Cardiac fibroblast (primary cell): ENCODE data around the gene TSPAN9.

ENCODE experiments used
- DNase-seq, 2 donors: peaks; one replicate each; pipeline versions ENCODE4 v3.0.0 to v3.0.0-alpha.2; 2010; ENCODE audit warnings: low read depth in 2 of 2
- H3K4me3 ChIP-seq, 2 donors: replicated peaks in 1 of 2; 1 replicate in 1 of 2; 2 replicates in 1 of 2; pipeline ENCODE4 v1.5.1; 2011; ENCODE audit warnings: low read depth in 2 of 2, low read length in 2 of 2, mild to moderate bottlenecking in 2 of 2, moderate library complexity in 1 of 2
- TF ChIP-seq, protein P1 (sequence below): IDR thresholded peaks from one replicate; pipeline ENCODE4 v1.5.1; 2011; ENCODE audit warnings: low read depth, mild to moderate bottlenecking, low read length, inconsistent platforms

The TSPAN9 gene

DNA sequence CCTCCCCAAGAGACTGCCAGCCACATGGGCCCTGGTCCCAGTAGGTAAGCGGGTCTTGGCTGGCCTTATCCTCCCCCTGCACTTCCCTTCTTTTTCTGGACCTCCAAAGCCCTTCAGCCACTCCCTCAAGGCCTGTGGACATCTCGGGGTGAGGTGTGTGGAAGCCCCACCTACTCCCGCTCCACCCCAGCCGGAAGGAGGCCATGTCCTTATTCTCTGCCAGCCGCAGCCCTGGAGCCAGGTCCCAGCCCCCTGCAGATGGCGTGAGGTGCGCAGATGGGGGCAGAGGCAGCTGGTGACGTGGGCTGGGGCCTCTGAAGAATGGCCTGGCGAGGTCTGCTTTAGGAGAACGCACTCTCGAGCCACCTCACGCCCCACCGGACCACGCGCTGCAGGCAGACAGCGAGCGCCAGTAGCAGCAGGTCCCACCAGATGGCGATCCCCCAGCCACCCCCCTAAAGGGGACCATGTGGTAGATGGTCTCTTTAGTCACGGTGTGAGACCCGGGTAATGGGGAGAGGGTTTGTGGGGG is 167.1 kb downstream of the TSPAN9 start:
- no peak overlapping the region for H3K4me3 ChIP-seq
- TF ChIP-seq, protein P1, sequence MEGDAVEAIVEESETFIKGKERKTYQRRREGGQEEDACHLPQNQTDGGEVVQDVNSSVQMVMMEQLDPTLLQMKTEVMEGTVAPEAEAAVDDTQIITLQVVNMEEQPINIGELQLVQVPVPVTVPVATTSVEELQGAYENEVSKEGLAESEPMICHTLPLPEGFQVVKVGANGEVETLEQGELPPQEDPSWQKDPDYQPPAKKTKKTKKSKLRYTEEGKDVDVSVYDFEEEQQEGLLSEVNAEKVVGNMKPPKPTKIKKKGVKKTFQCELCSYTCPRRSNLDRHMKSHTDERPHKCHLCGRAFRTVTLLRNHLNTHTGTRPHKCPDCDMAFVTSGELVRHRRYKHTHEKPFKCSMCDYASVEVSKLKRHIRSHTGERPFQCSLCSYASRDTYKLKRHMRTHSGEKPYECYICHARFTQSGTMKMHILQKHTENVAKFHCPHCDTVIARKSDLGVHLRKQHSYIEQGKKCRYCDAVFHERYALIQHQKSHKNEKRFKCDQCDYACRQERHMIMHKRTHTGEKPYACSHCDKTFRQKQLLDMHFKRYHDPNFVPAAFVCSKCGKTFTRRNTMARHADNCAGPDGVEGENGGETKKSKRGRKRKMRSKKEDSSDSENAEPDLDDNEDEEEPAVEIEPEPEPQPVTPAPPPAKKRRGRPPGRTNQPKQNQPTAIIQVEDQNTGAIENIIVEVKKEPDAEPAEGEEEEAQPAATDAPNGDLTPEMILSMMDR: no peak
- DNase-seq: no peak

DNA sequence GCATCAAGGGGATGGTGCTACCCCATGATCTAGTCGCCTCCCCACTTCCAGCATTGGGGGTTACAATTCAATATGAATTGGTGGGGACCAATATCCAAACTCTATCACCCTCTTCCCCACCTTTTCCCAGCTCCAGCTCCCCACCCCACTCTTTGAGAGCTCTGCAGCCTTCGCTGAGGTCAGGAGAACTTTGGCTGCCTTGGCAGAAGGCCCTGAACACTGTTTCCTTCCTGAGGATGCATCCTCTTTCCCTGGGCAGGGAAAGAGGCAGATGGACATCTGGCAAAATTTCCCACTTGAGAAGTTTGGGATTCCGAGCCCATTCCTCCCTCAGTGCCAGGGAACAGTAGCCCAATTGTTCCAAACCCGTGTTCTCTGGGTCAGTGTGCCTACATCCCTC is 169.1 kb downstream of the TSPAN9 start:
- no peak overlapping the region for H3K4me3 ChIP-seq
- DNase-seq: no peak
- TF ChIP-seq, protein P1: no peak

DNA sequence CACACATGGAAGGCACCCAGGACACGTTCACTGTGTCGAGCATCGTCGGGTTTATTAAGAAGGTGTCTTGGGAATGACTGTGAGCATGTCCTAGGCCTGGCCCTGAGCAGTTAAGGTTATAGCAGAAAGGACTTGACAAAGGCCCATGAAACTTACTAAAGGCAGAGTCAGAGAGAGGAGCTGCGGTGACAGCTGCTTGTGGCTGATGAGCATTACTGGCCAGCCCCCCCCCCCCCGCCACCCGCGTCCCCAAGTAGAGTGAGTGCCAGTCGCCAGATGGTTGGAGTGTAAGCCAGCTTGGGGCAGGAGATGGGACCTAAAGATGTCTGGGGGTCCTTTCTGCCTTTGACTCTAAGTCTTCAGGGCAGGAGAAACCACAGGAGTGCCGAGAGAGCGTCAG is 169.9 kb downstream of the TSPAN9 start:
- no peak overlapping the region for H3K4me3 ChIP-seq
- no peak for DNase-seq
- TF ChIP-seq, protein P1: no peak

DNA sequence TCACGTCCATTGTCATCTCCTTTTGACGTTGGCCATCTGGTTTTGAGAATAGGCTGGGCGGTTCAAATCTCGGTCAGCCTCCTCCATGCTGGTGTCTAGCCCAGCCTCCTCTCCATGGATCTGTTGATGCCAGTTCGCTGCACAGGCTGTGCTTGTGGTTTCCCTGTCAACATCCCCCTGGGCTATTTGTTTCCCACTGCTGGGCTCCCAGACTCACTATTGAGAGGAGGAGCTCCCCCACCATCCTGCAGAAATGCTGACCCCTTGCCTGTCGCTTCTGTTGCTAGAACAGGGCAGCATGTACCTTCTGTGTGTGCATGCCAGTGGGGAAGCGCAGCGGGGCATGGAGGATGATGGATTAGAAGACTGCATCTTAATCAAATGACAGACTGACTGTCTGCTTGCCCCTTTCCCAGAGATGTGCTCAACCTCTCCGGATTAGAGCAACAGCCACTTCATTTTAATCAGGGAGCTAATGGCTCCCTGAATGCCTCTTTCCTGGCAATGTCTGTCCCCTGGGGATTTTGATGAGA is 170.5 kb downstream of the TSPAN9 start:
- TF ChIP-seq, protein P1: no peak
- H3K4me3 ChIP-seq: no peak overlapping the region
- DNase-seq: no peak

DNA sequence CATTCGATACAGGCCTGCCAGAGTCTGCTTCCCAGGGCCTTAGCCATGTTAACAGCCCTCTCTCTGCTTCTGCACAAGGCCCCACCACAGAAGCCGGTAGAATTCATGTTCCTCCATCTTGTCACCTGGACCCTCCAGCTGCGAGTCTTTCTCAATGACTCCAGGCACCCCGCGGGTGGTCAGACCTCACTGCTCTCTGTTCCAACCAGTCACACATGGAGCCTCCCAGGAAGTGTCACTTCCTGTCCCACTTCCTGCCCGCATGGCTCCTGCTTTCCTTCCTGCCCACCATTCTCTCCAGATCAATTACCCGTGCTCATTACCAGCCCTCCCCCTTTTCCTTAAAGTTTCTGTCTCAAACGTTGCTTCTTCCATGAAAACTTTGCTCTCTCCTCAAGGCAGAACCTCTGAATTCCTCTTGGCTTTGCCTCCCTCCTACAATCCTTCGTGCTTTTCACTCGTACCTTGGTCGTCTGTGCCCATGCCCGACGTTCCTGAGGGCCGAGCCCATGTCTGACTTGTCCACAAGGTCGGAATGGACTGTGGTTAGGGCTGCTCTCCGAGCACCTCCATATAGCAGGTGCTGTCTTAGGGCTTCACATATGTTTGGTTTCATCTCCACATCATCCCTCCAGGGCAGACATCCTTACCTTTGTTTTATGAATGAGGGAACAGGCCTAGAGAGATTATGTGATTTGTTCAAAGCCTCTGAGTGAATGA is 172.1 kb downstream of the TSPAN9 start:
- no peak for DNase-seq
- H3K4me3 ChIP-seq: no peak overlapping the region
- TF ChIP-seq, protein P1: no peak

DNA sequence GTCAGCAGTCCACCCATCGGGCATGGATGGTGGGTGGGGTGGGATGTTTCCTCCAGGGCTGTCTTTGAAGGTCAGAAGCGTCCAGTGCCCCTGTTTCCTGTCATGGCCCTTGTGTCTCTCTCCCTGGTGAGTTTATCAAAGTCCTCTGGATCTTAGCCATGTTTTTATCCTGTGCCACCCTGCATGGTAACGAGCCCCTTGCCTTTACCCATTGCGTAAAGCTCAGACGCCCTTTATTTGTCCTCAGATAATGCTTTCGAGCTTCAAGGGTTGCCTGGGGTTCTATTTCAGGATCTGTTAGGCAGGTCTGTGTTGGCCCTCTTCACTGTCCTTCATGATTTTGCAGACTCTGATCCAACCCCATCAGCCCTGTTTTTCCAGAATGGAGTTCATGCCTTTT is 172.9 kb downstream of the TSPAN9 start:
- no peak for DNase-seq
- TF ChIP-seq, protein P1: no peak
- H3K4me3 ChIP-seq: no peak overlapping the region
